B cell (primary cell): ENCODE measurements around the gene TNNI3K. TPM values are rescaled to one million over a fixed set of nuclear protein-coding genes. Genes with fewer than 3 reads are reported as not detected.

Experiments used
- ATAC-seq: fragments of 200-7000 bp; cut with Tn5 transposase; one replicate; pipeline ENCODE4 v1.10.0; 2021; ENCODE audit warnings: low read depth, mild to moderate bottlenecking, moderate number of reproducible peaks, moderate library complexity
- CTCF ChIA-PET: fragments of 350-600 bp; sonication (Branson Sonifier 250); formaldehyde crosslinking; loops from one replicate; lab custom pipeline; 2021; ENCODE audit warnings: antibody characterized with exemption, inconsistent platforms; lab: Charles Lee
- POLR2A ChIA-PET: fragments of 350-600 bp; sonication (Branson Sonifier 250); formaldehyde crosslinking; loops from one replicate; lab custom pipeline; 2021; ENCODE audit warnings: antibody characterized with exemption; lab: Charles Lee
- DNase-seq: peaks from one replicate; pipeline ENCODE4 v3.0.0; 2013
- H2AFZ ChIP-seq: 2 replicates; pipeline ENCODE4 v1.6.1; 2012; ENCODE audit warnings: mild to moderate bottlenecking, low read depth, low read length; ENCODE audit not compliant: insufficient read depth, poor library complexity, severe bottlenecking
- H3K27ac ChIP-seq, 2 donors: 1 replicate in 1 of 2; 2 replicates in 1 of 2; pipeline ENCODE4 v1.5.1; 2012 to 2013; ENCODE audit warnings: low read length in 2 of 2, mild to moderate bottlenecking in 2 of 2, moderate library complexity in 1 of 2
- H3K27me3 ChIP-seq, 4 experiments: fragments of 200-600 bp in 1 of 4; sonication (generic) in 1 of 4; replicated peaks in 1 of 4; 1 replicate in 2 of 4; 2 replicates in 2 of 4; pipeline versions ENCODE4 v1.6.1 to v1.7.0; 2013 to 2016; ENCODE audit warnings: low read length in 3 of 4, mild to moderate bottlenecking in 2 of 4, mixed read lengths in 1 of 4, moderate library complexity in 1 of 4; ENCODE audit not compliant: insufficient read depth in 4 of 4, control insufficient read depth in 3 of 4; ENCODE audit errors: control extremely low read depth in 1 of 4
- H3K36me3 ChIP-seq, 2 experiments: replicated peaks in 1 of 2; 1 replicate in 1 of 2; 2 replicates in 1 of 2; pipeline versions ENCODE4 v1.6.1 to v1.7.1; 2013; ENCODE audit warnings: low read length in 1 of 2; ENCODE audit not compliant: insufficient read depth in 2 of 2, control insufficient read depth in 1 of 2; ENCODE audit errors: control extremely low read depth in 1 of 2, extremely low read depth in 1 of 2
- H3K4me1 ChIP-seq, 2 donors: fragments of 200-600 bp in 1 of 2; sonication (generic) in 1 of 2; 1 replicate in 1 of 2; 2 replicates in 1 of 2; pipeline versions ENCODE4 v1.5.1 to v1.6.1; 2013 to 2017; ENCODE audit warnings: low read length in 2 of 2; ENCODE audit not compliant: control insufficient read depth in 2 of 2, insufficient read depth in 2 of 2
- H3K4me2 ChIP-seq: replicated peaks from 2 replicates; pipeline ENCODE3; 2012; ENCODE audit warnings: mild to moderate bottlenecking, low read depth, low read length; ENCODE audit not compliant: poor library complexity, severe bottlenecking
- H3K4me3 ChIP-seq, 5 experiments: fragments of 200-600 bp in 1 of 5; sonication (generic) in 1 of 5; 1 replicate in 3 of 5; 2 replicates in 2 of 5; pipeline versions ENCODE4 v1.5.1 to v1.7.0; 2011 to 2016; ENCODE audit warnings: low read length in 4 of 5, mild to moderate bottlenecking in 4 of 5, low read depth in 2 of 5, control low read depth in 1 of 5, moderate library complexity in 1 of 5; ENCODE audit not compliant: insufficient read depth in 1 of 5; ENCODE audit errors: control extremely low read depth in 1 of 5, extremely low read depth in 1 of 5
- H3K79me2 ChIP-seq: fragments of 200-600 bp; sonication (generic); one replicate; pipeline ENCODE4 v1.6.0; 2016; ENCODE audit warnings: low read length; ENCODE audit not compliant: control insufficient read depth, insufficient read depth
- H3K9ac ChIP-seq: fragments of 200-600 bp; sonication (generic); 2 replicates; pipeline ENCODE4 v1.6.1; 2017; ENCODE audit warnings: mild to moderate bottlenecking, low read length, moderate library complexity
- H3K9me3 ChIP-seq, 3 donors: one replicate each; pipeline versions ENCODE4 v1.6.1 to v1.7.1; 2013; ENCODE audit warnings: low read length in 2 of 3; ENCODE audit not compliant: control insufficient read depth in 2 of 3, insufficient read depth in 1 of 3; ENCODE audit errors: control extremely low read depth in 1 of 3
- H4K20me1 ChIP-seq: 2 replicates; pipeline ENCODE4 v1.6.0; 2012; ENCODE audit warnings: mild to moderate bottlenecking, low read length; ENCODE audit not compliant: insufficient read depth, control insufficient read depth, poor library complexity, severe bottlenecking
- H3K27ac Mint-ChIP-seq: one replicate; pipeline ENCODE4 v1.8.0; 2021; ENCODE audit warnings: mixed read lengths
- H3K27me3 Mint-ChIP-seq: one replicate; pipeline ENCODE4 v1.8.0; 2021; ENCODE audit warnings: mixed read lengths
- H3K4me1 Mint-ChIP-seq: one replicate; pipeline ENCODE4 v1.8.0; 2021; ENCODE audit warnings: mixed read lengths
- H3K4me3 Mint-ChIP-seq: one replicate; pipeline ENCODE4 v1.8.0; 2021; ENCODE audit warnings: mixed read lengths
- H3K9me3 Mint-ChIP-seq: one replicate; pipeline ENCODE4 v1.8.0; 2022; ENCODE audit warnings: mixed read lengths; ENCODE audit not compliant: insufficient read depth
- CTCF ChIP-seq: fragments of 200-600 bp; IDR thresholded peaks from one replicate; pipeline ENCODE4 v1.8.0; 2022; ENCODE audit warnings: antibody characterized with exemption, mild to moderate bottlenecking
- EZH2 ChIP-seq: IDR thresholded peaks from 2 replicates; pipeline ENCODE4 v1.6.1; 2012; ENCODE audit warnings: borderline replicate concordance, low read depth, mild to moderate bottlenecking, moderate library complexity, low read length; ENCODE audit not compliant: insufficient read depth, poor library complexity, severe bottlenecking
- WGBS: methylation state at CpG from one replicate; pipeline ENCODE4 v1.1.5; 2013; ENCODE audit warnings: missing lambda C conversion rate; ENCODE audit not compliant: insufficient coverage; 5-methylcytosine and 5-hydroxymethylcytosine counted together
- intact Hi-C: fragments of 100-400 bp; cut with micrococcal nuclease; formaldehyde crosslinking; loops from one replicate; pipeline ENCODE4 v1.10.0; 2022
- polyA plus RNA-seq: library from polyadenylated mRNA; depleted of rRNA; stranded (reverse); fragments of >200 nt; gene quantifications from 2 replicates; pipeline ENCODE4 v1.2.3, GENCODE V29; 2012
- total RNA-seq, 2 donors: library from RNA; stranded (reverse); fragments of 120-200 nt in 1 of 2; gene quantifications; 1 replicate in 1 of 2; 2 replicates in 1 of 2; pipeline versions ENCODE4 v1.2.3 to v1.2.4, GENCODE V29; 2013 to 2022

TNNI3K gene
- total and polyA plus RNA-seq, 2 donors (not counting 1 experiment from before 2014, with no cell fraction given) = 0.52 to 3.1 TPM

GRCh38 chr1:74508449-74508848 lies 273.3 kb downstream of the TNNI3K start:
- DNase-seq = no peak
- Mint-ChIP-seq H3K9me3 (no peaks in the 10 kb centered on the region), H3K4me1 (peaks cover 3% of the 10 kb centered on the region), H3K27me3 (peaks cover 2% of the 10 kb centered on the region), H3K27ac (no peak overlapping the region), H3K4me3 (no peak overlapping the region)
- no peak overlapping the region for H3K4me2 ChIP-seq
- intact Hi-C loops = no loop called here
- H3K4me3 ChIP-seq = no peak overlapping the region
- H2AFZ ChIP-seq = no peak overlapping the region
- H3K27ac ChIP-seq = no peak overlapping the region
- no peak for ATAC-seq
- H3K27me3 ChIP-seq = no peaks in the 10 kb centered on the region
- no peaks in the 10 kb centered on the region for H3K4me1 ChIP-seq
- 45% methylated on average over 3 of the region's 3 CpGs for WGBS
- no peak for TF ChIP-seq CTCF
- TF ChIP-seq EZH2 = no peak
- CTCF ChIA-PET = no interaction called here
- H3K9ac ChIP-seq = no peak overlapping the region
- no peaks in the 10 kb centered on the region for H3K36me3 ChIP-seq
- POLR2A ChIA-PET = no interaction called here
- no peaks in the 10 kb centered on the region for H3K79me2 ChIP-seq
- H4K20me1 ChIP-seq = no peaks in the 10 kb centered on the region
- no peaks in the 10 kb centered on the region for H3K9me3 ChIP-seq

- no peaks in the 10 kb centered on the region for H3K27me3 ChIP-seq
- H3K9me3 Mint-ChIP-seq = no peaks in the 10 kb centered on the region
- ATAC-seq = no peak
- DNase-seq = no peak
- H3K4me3 ChIP-seq = no peak within 1 kb of the TSS
- 67% methylated on average over 2 of the region's 2 CpGs for WGBS
- intact Hi-C loops = no loop called here
- H3K4me1 ChIP-seq = no peaks in the 10 kb centered on the region
- TF ChIP-seq CTCF (no peak), EZH2 (no peak)
- no peaks in the 10 kb centered on the region for H3K9me3 ChIP-seq
- H3K79me2 ChIP-seq = no peaks in the 10 kb centered on the region
- H4K20me1 ChIP-seq = no peaks in the 10 kb centered on the region
- no peaks in the 10 kb centered on the region for H3K4me1 Mint-ChIP-seq
- POLR2A ChIA-PET = no interaction called here
- no peaks in the 10 kb centered on the region for H3K36me3 ChIP-seq
- no peak within 1 kb of the TSS for H3K27ac Mint-ChIP-seq
- peaks cover 8% of the 10 kb centered on the region for H3K27me3 Mint-ChIP-seq
- H3K4me3 Mint-ChIP-seq = no peak within 1 kb of the TSS
- H2AFZ ChIP-seq = no peak within 1 kb of the TSS
- H3K4me2 ChIP-seq = no peak within 1 kb of the TSS
- CTCF ChIA-PET = no interaction called here
- H3K27ac ChIP-seq = no peak within 1 kb of the TSS
- no peak within 1 kb of the TSS for H3K9ac ChIP-seq
Measured at GRCh38 chr1:74512170-74512915, 277.2 kb downstream of the TNNI3K start, which contains the start of gene LRRC53. TSS of gene LRRC53 (minus strand) at chr1:74512611. CDS start at chr1:74483349, 29,262 bp downstream.
